GM10266 (cell line): ENCODE measurements around the gene RFX1.
A peak's percentile ranks its signal among the peaks of the same experiment; 100 is the strongest.

Source experiments
- DNase-seq: peaks from one replicate; pipeline ENCODE4 v3.0.0; 2012; ENCODE audit errors: extremely low spot score
- TF ChIP-seq, protein P1 (sequence below): IDR thresholded peaks from 2 replicates; pipeline ENCODE4 v1.5.1; 2012; ENCODE audit warnings: mild to moderate bottlenecking, low read depth; ENCODE audit not compliant: control insufficient read depth, insufficient read depth; ENCODE audit errors: missing control alignments

Gene RFX1

GRCh38 chr19:13955662-13956364 lies 50.3 kb downstream of the RFX1 start:
- TF ChIP-seq, protein P1, sequence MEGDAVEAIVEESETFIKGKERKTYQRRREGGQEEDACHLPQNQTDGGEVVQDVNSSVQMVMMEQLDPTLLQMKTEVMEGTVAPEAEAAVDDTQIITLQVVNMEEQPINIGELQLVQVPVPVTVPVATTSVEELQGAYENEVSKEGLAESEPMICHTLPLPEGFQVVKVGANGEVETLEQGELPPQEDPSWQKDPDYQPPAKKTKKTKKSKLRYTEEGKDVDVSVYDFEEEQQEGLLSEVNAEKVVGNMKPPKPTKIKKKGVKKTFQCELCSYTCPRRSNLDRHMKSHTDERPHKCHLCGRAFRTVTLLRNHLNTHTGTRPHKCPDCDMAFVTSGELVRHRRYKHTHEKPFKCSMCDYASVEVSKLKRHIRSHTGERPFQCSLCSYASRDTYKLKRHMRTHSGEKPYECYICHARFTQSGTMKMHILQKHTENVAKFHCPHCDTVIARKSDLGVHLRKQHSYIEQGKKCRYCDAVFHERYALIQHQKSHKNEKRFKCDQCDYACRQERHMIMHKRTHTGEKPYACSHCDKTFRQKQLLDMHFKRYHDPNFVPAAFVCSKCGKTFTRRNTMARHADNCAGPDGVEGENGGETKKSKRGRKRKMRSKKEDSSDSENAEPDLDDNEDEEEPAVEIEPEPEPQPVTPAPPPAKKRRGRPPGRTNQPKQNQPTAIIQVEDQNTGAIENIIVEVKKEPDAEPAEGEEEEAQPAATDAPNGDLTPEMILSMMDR, result no peak
- no peak for DNase-seq

DNA sequence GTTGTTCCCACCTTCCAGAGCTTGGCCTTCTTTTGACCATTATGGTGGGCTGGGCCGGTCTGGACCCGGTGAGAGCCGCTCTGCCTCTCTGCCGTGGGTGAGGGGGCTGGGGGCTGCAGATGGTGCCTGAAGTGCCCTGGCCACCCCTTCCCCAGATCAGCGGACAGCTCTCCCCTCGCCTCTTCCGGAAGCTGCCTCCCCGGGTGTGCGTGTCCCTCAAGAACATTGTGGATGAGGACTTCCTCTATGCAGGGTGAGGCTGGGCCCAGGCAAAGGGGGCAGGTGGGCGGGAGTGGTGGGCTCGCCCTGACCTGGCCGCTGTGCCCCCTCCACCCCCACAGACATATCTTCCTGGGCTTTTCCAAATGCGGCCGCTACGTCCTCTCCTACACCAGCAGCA lies 51.9 kb downstream of the RFX1 start:
- DNase-seq, result no peak
- TF ChIP-seq, protein P1, result no peak

DNA sequence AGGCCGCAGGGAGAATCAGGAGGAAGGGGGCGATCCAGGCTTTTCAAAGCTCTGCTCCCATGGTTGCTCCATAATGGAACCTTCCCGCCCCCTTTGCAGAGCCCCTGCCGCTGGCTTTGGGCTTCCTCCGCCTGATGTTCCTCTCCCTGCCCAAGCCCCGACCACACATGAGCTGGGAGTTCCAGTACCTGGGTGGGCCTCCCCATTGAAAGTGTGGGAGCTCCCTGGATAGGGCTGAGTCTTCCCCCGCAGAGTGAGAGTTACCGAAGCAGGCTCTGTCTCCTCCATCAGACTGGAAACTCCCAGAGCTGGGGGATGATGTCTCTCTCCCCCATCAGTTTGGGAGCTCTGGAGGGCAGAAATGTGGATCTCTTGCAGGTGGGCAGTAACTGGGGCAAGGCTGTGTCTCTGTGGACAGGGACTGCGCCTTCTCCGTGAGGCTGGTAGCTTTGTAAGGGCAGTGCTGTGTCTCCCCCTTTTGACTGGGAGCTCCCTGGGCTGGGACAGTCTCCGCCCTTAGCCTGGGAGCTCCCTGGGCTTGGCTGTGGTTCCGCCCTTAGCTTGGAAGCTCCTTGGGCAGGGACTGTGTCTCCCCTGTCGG lies 53.1 kb downstream of the RFX1 start:
- TF ChIP-seq, protein P1, result no peak

DNA sequence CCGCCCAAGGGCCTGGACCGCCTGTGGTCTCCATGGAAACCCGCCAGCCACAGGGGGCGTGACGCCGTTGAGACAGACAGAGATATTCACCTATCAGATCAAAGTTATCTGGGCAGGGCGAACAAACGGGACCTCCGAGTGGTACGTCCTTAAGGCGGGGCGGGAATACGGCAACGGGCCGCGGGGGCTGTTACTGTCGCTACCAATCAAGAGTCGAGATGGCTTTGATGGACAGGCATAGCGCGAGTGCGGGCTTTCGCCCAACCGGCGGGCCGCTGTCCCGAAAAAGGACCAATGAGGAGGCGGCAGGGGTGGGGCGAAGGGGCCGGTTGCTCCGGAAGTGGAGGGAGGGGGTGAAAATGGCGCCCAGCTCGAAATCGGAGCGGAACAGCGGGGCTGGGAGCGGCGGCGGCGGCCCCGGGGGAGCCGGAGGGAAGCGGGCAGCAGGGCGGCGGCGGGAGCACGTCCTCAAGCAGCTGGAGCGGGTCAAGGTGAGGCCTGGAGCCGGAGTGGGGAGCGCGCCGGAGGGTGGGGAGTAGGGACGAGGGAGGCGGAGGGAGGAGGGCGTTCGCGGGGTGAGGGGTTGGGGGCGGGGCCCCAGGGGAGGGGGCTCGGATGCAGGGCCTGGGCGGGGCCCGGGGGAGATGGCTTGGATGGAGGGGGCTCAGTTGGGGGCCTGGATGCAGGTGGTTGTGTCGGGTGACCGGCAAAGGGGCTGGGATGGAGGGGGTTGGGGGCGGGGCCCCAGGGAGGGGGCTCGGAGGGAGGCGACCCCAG lies 53.8 kb downstream of the RFX1 start, which contains the start of gene DCAF15:
DCAF15 (plus strand) TSS at position 356 of the 777 bp plus-strand sequence; CDS start at position 360, 4 bp downstream.
- TF ChIP-seq, protein P1, result no peak
- DNase-seq, result peak; percentile 100

More for the DNA sequence above, 53.1 kb downstream of the RFX1 start:
- no peak for DNase-seq

DNA sequence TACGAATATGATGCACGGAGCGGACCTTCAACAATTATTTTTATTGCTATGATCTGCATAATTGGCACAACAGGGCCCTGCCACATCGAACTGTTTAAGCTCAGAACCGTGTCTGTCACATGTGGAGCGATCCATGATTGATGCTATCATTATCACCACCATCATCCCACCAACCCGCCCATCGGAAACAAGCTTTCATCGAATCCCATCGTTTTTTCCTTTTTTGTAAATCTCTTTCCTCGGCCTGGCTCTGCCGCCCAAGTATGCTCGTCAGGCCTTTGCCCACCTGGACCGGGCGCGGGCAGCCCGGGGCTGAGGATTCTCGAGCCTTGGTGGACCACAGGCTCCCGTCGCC lies 54.3 kb downstream of the RFX1 start:
- DNase-seq, result no peak
- TF ChIP-seq, protein P1, result no peak

GRCh38 chr19:13951043-13951442 lies 55.1 kb downstream of the RFX1 start:
- TF ChIP-seq, protein P1, result no peak
- no peak for DNase-seq
